Measurements from ENCODE around the gene SH2D1B.

DNA sequence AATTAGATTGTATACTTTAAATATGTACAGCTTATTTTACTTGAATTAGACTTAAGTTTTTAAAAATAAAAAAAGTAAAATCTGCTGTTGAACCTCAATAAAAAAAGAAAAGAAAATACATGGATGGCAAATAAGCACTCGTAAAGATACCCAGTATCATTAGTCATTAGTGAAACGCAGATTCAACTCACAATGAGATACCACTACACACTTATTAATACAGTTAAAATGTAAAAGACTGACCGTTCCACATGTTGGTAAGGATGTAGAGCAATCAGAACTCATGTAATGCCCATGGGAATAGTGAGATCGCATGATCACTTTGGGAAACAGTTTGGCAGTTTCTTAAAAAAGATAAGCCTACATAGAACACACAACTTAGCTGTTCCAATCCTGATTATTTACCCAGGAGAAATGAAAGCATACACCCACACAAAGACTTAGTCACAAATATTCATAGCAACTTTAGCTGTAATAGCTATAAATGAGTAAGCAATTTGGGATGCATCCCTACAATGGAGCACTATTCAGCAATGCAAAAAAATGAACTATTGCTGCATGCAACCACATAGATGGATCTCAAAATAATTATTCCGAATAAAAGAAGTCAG, 7.3 kb downstream of the SH2D1B start:
- TF ChIP-seq, protein P1, sequence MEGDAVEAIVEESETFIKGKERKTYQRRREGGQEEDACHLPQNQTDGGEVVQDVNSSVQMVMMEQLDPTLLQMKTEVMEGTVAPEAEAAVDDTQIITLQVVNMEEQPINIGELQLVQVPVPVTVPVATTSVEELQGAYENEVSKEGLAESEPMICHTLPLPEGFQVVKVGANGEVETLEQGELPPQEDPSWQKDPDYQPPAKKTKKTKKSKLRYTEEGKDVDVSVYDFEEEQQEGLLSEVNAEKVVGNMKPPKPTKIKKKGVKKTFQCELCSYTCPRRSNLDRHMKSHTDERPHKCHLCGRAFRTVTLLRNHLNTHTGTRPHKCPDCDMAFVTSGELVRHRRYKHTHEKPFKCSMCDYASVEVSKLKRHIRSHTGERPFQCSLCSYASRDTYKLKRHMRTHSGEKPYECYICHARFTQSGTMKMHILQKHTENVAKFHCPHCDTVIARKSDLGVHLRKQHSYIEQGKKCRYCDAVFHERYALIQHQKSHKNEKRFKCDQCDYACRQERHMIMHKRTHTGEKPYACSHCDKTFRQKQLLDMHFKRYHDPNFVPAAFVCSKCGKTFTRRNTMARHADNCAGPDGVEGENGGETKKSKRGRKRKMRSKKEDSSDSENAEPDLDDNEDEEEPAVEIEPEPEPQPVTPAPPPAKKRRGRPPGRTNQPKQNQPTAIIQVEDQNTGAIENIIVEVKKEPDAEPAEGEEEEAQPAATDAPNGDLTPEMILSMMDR (IDR thresholded peaks at IDR 0.05): no peak
- TF ChIP-seq POLR2A (IDR thresholded peaks at IDR 0.05): no peak
- TF ChIP-seq EP300 (IDR thresholded peaks at IDR 0.05): no peak
